Kidney capillary endothelial cell (primary cell): ENCODE results near the gene OR51E2.

ENCODE experiments used
- DNase-seq: peaks from one replicate; pipeline ENCODE4 v3.0.0-alpha.2; 2018; ENCODE audit warnings: low spot score

Gene OR51E2

DNA sequence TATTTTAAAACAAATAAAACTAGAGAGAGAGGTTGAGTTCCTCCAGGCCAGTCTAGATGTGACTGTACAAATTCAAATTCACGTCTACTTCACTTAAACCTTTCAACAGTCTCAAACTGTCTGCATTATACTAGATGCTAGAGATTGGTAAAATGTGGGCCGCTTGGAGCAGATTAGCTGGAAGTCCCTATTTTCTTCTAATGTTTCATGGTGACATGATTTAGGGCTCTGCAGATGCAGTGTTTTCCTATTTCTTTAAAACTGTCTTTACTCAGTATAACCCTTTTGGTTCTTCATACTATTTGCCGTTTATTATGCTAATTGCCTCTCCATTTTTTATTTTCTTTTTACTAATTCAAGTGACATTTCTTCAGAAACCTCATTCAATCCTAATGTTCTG, 33.5 kb downstream of the OR51E2 start:
- no peak for DNase-seq

DNA sequence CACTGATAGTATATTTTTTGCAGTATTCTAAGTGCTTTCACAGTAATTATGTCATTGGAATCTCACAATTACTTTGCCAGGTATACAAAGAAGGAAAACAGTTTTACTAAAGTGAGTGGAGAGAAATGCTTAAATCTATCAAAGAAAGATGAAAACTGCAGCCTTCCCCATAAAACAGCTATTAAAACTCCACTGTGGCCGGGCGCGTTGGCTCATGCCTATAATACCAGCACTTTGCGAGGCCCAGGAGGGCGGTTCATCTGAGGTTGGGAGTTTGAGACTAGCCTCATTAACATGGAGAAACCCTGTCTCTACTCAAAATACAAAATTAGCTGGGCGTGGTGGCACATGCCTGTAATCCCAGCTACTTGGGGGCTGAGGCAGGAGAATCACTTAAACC, 34.8 kb downstream of the OR51E2 start:
- no peak for DNase-seq

DNA sequence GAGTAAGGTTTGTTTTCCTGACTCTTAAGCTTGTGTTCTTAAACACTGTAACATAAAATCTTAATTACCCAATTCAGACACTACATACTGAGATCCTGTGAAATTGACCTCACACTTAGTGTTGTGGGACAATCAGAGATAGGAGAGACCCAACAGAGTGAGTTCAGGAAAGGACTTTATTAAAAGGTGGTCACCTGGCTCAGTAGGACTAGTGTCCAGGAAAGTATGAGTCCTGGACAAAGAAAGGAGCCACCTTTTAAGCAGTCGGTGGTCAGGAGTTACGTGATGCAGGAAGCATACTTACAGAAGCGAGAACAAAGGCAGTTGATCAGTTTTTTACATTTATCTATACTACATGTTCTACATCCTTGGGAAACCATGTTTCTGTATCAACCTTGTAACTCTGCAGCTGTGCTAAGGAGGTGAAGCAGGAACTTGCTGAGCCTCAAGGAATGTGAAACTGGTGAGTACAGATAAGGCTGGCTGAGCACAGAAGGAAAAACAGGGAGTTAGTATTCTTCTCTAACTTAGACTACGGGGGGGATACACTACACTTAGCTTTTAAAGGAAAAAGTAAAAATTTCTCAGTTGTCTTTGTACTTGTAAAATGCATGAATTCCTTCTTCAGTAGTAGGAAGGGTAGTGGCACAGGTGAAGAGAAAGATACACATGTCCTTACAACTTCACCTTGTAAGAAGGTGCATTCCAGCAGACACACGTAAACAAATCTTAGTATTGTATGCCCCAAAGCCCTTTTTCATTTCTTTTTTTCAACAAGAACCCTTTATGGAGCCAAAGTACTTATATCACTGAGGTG, 38.8 kb downstream of the OR51E2 start:
- DNase-seq = no peak

DNA sequence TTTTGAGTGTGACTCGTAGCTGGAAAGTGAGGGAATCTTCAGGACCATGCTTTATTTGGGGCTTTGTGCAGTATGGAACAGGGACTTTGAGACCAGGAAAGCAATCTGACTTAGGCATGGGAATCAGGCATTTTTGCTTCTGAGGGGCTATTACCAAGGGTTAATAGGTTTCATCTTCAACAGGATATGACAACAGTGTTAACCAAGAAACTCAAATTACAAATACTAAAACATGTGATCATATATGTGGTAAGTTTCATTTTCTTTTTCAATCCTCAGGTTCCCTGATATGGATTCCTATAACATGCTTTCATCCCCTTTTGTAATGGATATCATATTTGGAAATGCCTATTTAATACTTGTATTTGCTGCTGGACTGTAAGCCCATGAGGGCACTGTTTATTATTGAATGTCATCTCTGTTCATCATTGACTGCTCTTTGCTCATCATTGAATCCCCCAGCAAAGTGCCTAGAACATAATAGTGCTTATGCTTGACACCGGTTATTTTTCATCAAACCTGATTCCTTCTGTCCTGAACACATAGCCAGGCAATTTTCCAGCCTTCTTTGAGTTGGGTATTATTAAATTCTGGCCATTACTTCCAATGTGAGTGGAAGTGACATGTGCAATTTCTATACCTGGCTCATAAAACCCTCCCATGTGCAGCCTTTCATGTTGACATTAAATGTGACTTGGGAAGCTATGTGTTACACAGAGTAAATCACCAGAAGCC, 42.9 kb downstream of the OR51E2 start:
- DNase-seq = no peak

GRCh38 chr11:4647766-4648165, 49.9 kb downstream of the OR51E2 start:
- no peak for DNase-seq

- no peak for DNase-seq
These were observed 51.7 kb downstream of the OR51E2 start for GRCh38 chr11:4645974-4646373.

GRCh38 chr11:4644233-4644632, 53.4 kb downstream of the OR51E2 start:
- no peak for DNase-seq

- no peak for DNase-seq
These were observed 54.0 kb downstream of the OR51E2 start, which contains the start of gene OR51E1 for GRCh38 chr11:4643682-4644081. Gene OR51E1, plus strand, starts transcription at chr11:4643982. Its CDS starts 8,545 bp downstream, at chr11:4652527.

- DNase-seq = no peak
These were observed 54.6 kb downstream of the OR51E2 start for GRCh38 chr11:4643076-4643475.

GRCh38 chr11:4642043-4642442, 55.6 kb downstream of the OR51E2 start:
- DNase-seq = no peak

GRCh38 chr11:4641501-4641900, 56.2 kb downstream of the OR51E2 start:
- no peak for DNase-seq

- no peak for DNase-seq
These were observed 57.7 kb downstream of the OR51E2 start for GRCh38 chr11:4639931-4640330.

DNA sequence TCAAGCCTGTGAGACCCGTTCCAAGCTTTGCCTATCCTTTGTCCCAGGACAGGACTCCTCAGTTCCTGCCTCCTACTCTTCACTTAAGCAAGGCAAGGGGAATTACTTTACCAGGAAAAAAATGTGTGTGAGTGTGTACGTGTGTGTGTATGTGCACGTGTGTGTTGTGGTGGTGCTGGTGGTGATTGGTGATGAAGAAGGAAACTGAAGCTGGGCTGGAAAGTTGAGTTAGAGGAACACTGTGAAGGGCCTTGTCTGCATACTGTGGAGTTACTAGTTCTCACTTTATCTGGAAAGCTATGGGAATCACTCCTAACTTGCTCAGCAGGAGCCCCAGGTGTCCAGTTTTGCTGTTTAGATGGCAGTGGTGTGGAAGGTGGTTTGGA, 60.0 kb downstream of the OR51E2 start:
- no peak for DNase-seq

GRCh38 chr11:4636962-4637661, 60.5 kb downstream of the OR51E2 start, which contains the start of gene OR51D1:
Gene OR51D1, plus strand, starts transcription at chr11:4637477. Its CDS starts 2,314 bp downstream, at chr11:4639791.
- peak; percentile 47 for DNase-seq

DNA sequence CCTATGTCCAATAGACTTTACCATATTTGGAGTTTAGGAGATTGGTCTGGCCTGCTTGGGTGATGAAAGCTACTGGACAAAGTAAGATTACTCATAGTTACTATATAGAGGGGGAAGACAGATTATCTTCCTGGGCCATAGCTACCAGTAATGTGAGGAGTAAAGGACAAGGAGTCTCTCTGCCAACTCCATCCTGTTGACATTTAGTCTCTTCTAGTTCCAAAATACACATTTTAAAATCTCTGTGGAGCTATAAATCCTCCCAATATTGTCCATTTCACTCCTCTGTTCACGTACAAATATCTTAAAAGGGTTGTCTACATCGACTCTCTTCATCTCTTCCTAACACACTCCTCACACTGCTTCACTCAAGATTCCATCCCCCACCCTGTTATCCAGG, 61.5 kb downstream of the OR51E2 start:
- no peak for DNase-seq
